CD14-positive monocyte (primary cell): ENCODE data around the gene THSD7A. TPM values are rescaled to one million over a fixed set of nuclear protein-coding genes. Genes with fewer than 3 reads are reported as not detected.

Source experiments
- DNase-seq, 3 donors: peaks; one replicate each; pipeline ENCODE4 v3.0.0-alpha.2; 2011 to 2022
- H2AFZ ChIP-seq: 2 replicates; pipeline ENCODE4 v1.6.0; 2012; ENCODE audit warnings: mild to moderate bottlenecking, low read depth, low read length, inconsistent platforms; ENCODE audit not compliant: insufficient read depth, poor library complexity, severe bottlenecking
- H3K27ac ChIP-seq, 2 donors: 1 replicate in 1 of 2; 2 replicates in 1 of 2; pipeline ENCODE4 v1.5.1; 2012 to 2013; ENCODE audit warnings: low read length in 2 of 2, control low read depth in 1 of 2, inconsistent platforms in 1 of 2, low read depth in 1 of 2, mild to moderate bottlenecking in 1 of 2
- H3K27me3 ChIP-seq, 2 donors: one replicate each; pipeline versions ENCODE4 v1.6.0 to v1.6.1; 2011 to 2013; ENCODE audit warnings: low read length in 2 of 2; ENCODE audit not compliant: control insufficient read depth in 2 of 2, insufficient read depth in 2 of 2
- H3K36me3 ChIP-seq, 2 donors: replicated peaks in 1 of 2; 1 replicate in 1 of 2; 2 replicates in 1 of 2; pipeline versions ENCODE4 v1.5.1 to v1.6.1; 2012 to 2013; ENCODE audit warnings: low read length in 2 of 2, control low read depth in 1 of 2, inconsistent platforms in 1 of 2, mild to moderate bottlenecking in 1 of 2; ENCODE audit not compliant: insufficient read depth in 2 of 2, control insufficient read depth in 1 of 2
- H3K4me1 ChIP-seq, 2 donors: 1 replicate in 1 of 2; 2 replicates in 1 of 2; pipeline versions ENCODE4 v1.5.1 to v1.6.1; 2012 to 2013; ENCODE audit warnings: low read length in 2 of 2, control low read depth in 1 of 2, inconsistent platforms in 1 of 2, mild to moderate bottlenecking in 1 of 2, moderate library complexity in 1 of 2; ENCODE audit not compliant: insufficient read depth in 2 of 2, control insufficient read depth in 1 of 2
- H3K4me2 ChIP-seq: replicated peaks from 2 replicates; pipeline ENCODE3; 2012; ENCODE audit warnings: low read length, moderate library complexity, mild to moderate bottlenecking; ENCODE audit not compliant: poor library complexity, severe bottlenecking; ENCODE audit errors: extremely low read depth
- H3K4me3 ChIP-seq, 3 experiments: fragments of 200-600 bp in 1 of 3; sonication (generic) in 1 of 3; replicated peaks in 1 of 3; 1 replicate in 2 of 3; 2 replicates in 1 of 3; pipeline ENCODE4 v1.5.1; 2011 to 2013; ENCODE audit warnings: low read length in 3 of 3, mild to moderate bottlenecking in 3 of 3, control low read depth in 2 of 3, low read depth in 2 of 3, inconsistent platforms in 1 of 3, moderate library complexity in 1 of 3
- H3K79me2 ChIP-seq: 2 replicates; pipeline ENCODE4 v1.6.0; 2012; ENCODE audit warnings: mild to moderate bottlenecking, control low read depth, inconsistent platforms, low read length, moderate library complexity; ENCODE audit not compliant: insufficient read depth
- H3K9ac ChIP-seq: 2 replicates; pipeline ENCODE4 v1.6.0; 2017; ENCODE audit warnings: low read length, mild to moderate bottlenecking; ENCODE audit not compliant: insufficient read depth, poor library complexity, severe bottlenecking
- H3K9me3 ChIP-seq, 2 donors: replicated peaks in 1 of 2; 1 replicate in 1 of 2; 2 replicates in 1 of 2; pipeline versions ENCODE4 v1.5.1 to v1.6.1; 2012 to 2013; ENCODE audit warnings: low read length in 2 of 2, control low read depth in 1 of 2; ENCODE audit not compliant: control insufficient read depth in 1 of 2, insufficient read depth in 1 of 2
- H4K20me1 ChIP-seq: 2 replicates; pipeline ENCODE4 v1.6.0; 2012; ENCODE audit warnings: mild to moderate bottlenecking, low read length, control low read depth, moderate library complexity; ENCODE audit not compliant: insufficient read depth
- H3K27ac Mint-ChIP-seq, 7 donors: one replicate each; pipeline ENCODE4 v1.8.0; 2020; ENCODE audit warnings: mild to moderate bottlenecking in 7 of 7, mixed read lengths in 7 of 7, moderate library complexity in 6 of 7, inconsistent platforms in 2 of 7
- H3K27me3 Mint-ChIP-seq, 3 donors: one replicate each; pipeline ENCODE4 v1.8.0; 2021 to 2022; ENCODE audit warnings: low read depth in 3 of 3, mild to moderate bottlenecking in 3 of 3, mixed read lengths in 3 of 3, moderate library complexity in 3 of 3, inconsistent platforms in 1 of 3
- H3K36me3 Mint-ChIP-seq, 2 donors: one replicate each; pipeline ENCODE4 v1.8.0; 2020; ENCODE audit warnings: mixed read lengths in 2 of 2, inconsistent platforms in 1 of 2, mild to moderate bottlenecking in 1 of 2
- H3K4me1 Mint-ChIP-seq: one replicate; pipeline ENCODE4 v1.8.0; 2020; ENCODE audit warnings: mild to moderate bottlenecking, mixed read lengths
- H3K4me3 Mint-ChIP-seq, 2 donors: one replicate each; pipeline ENCODE4 v1.8.0; 2020; ENCODE audit warnings: mild to moderate bottlenecking in 2 of 2, mixed read lengths in 2 of 2, moderate library complexity in 1 of 2
- H3K9me3 Mint-ChIP-seq, 7 donors: one replicate each; pipeline ENCODE4 v1.8.0; 2020 to 2022; ENCODE audit warnings: mixed read lengths in 7 of 7, mild to moderate bottlenecking in 6 of 7, moderate library complexity in 6 of 7, inconsistent platforms in 2 of 7
- WGBS: methylation state at CpG from one replicate; pipeline ENCODE4 v1.1.5; 2013; ENCODE audit warnings: missing lambda C conversion rate; ENCODE audit not compliant: insufficient coverage; 5-methylcytosine and 5-hydroxymethylcytosine counted together
- intact Hi-C, 2 donors: fragments of 100-400 bp; cut with micrococcal nuclease; formaldehyde crosslinking; loops; one replicate each; pipeline versions ENCODE4 v1.15.0 to v1.15.1; 2023
- polyA plus RNA-seq, 3 donors: library from polyadenylated mRNA; depleted of rRNA in 1 of 3; unstranded in 2 of 3; stranded (reverse) in 1 of 3; fragments of 300-500 nt in 2 of 3; fragments of >200 nt in 1 of 3; fragmentation: Illumina TruSeq in 2 of 3; gene quantifications; 1 replicate in 2 of 3; 2 replicates in 1 of 3; pipeline ENCODE4 v1.2.3, GENCODE V29; 2012 to 2021
- TF ChIP-seq, protein P1 (sequence below): fragments of 200-600 bp; IDR thresholded peaks from one replicate; pipeline ENCODE4 v1.8.0; 2022; ENCODE audit warnings: antibody characterized with exemption, mild to moderate bottlenecking

Gene THSD7A
- polyA plus RNA-seq, 3 donors: under 0.01 TPM; not detected in 2

DNA sequence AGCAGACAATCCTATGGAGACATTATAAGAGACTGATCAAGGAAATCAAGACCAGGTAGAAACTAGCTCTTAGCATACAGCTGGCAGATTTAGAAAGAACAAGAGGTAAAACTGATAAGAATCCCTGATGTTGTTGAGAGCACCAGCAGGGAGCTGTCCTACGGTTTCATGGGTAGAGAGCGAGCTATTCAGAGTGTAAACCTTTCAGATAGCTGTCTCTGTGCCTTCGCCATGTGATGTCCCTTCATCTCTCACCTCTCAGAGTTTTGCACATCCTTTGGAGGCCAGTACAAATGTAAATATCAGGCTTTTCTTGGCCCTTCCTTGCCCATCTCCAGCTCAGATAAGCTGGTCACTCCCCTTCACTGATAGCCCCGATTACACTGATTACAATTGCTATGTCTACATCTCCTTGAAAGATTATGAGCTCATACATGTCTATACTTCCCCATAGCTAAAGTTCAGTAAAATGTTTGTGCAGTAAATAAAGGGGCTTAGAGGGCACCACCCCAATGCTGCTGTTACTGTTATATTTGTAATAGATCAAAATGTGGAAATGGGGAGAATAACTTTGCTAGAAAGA, 21.9 kb downstream of the THSD7A start:
- WGBS: 86% methylated on average over 1 of the region's 4 CpGs

DNA sequence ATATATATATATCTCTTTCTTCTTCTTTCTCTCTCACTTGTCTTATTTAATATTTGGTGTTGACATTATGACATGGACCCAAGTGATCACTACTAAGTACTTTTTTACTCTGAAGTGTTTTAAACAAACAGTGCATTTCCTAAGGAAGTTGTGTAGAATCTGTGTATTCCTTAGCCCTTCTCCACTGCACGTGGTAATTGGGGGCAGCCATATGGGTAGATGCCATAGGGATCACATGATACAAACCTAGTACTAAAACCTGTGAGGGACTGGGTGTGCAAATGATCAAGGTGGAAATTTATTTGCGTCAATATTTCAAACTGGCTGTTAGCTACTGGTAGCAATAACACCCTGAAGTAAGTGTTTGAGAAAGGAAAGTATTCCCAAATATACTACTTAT, 25.0 kb downstream of the THSD7A start:
- Histone ChIP-seq H2AFZ (no peak overlapping the region), H3K79me2 (no peaks in the 10 kb centered on the region), H3K36me3 (no peaks in the 10 kb centered on the region), H3K9me3 (no peaks in the 10 kb centered on the region), H4K20me1 (no peaks in the 10 kb centered on the region), H3K4me3 (no peak overlapping the region), H3K4me1 (no peaks in the 10 kb centered on the region), H3K9ac (no peak overlapping the region), H3K4me2 (no peak overlapping the region), H3K27ac (no peak overlapping the region), H3K27me3 (no peaks in the 10 kb centered on the region)
- no peaks in the 10 kb centered on the region for H3K27me3 Mint-ChIP-seq
- no CpG with 5 or more reads among the region's 2 CpGs for WGBS
- no peak overlapping the region for H3K4me3 Mint-ChIP-seq
- H3K9me3 Mint-ChIP-seq: peaks cover 0 to 3% (median 0%) of the 10 kb centered on the region in 7 donors
- no peak for DNase-seq
- H3K36me3 Mint-ChIP-seq: no peaks in the 10 kb centered on the region
- TF ChIP-seq, protein P1, sequence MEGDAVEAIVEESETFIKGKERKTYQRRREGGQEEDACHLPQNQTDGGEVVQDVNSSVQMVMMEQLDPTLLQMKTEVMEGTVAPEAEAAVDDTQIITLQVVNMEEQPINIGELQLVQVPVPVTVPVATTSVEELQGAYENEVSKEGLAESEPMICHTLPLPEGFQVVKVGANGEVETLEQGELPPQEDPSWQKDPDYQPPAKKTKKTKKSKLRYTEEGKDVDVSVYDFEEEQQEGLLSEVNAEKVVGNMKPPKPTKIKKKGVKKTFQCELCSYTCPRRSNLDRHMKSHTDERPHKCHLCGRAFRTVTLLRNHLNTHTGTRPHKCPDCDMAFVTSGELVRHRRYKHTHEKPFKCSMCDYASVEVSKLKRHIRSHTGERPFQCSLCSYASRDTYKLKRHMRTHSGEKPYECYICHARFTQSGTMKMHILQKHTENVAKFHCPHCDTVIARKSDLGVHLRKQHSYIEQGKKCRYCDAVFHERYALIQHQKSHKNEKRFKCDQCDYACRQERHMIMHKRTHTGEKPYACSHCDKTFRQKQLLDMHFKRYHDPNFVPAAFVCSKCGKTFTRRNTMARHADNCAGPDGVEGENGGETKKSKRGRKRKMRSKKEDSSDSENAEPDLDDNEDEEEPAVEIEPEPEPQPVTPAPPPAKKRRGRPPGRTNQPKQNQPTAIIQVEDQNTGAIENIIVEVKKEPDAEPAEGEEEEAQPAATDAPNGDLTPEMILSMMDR: no peak
- H3K27ac Mint-ChIP-seq: no peak overlapping the region
- intact Hi-C loops: no loop called here
- H3K4me1 Mint-ChIP-seq: no peaks in the 10 kb centered on the region

More for the DNA sequence above, 21.9 kb downstream of the THSD7A start:
- H3K36me3 ChIP-seq: no peaks in the 10 kb centered on the region
- TF ChIP-seq, protein P1: no peak
- H3K36me3 Mint-ChIP-seq: no peaks in the 10 kb centered on the region
- no peaks in the 10 kb centered on the region for H3K4me1 Mint-ChIP-seq
- H2AFZ ChIP-seq: no peak overlapping the region
- intact Hi-C loops: no loop called here
- H3K4me1 ChIP-seq: no peaks in the 10 kb centered on the region
- no peak for DNase-seq
- no peaks in the 10 kb centered on the region for H3K27me3 Mint-ChIP-seq
- no peak overlapping the region for H3K27ac Mint-ChIP-seq
- no peak overlapping the region for H3K4me3 Mint-ChIP-seq
- H3K27me3 ChIP-seq: no peaks in the 10 kb centered on the region
- no peaks in the 10 kb centered on the region for H3K79me2 ChIP-seq
- no peak overlapping the region for H3K9ac ChIP-seq
- no peaks in the 10 kb centered on the region for H4K20me1 ChIP-seq
- H3K27ac ChIP-seq: no peak overlapping the region
- H3K4me2 ChIP-seq: no peak overlapping the region
- H3K4me3 ChIP-seq: no peak overlapping the region
- H3K9me3 ChIP-seq: no peaks in the 10 kb centered on the region
- peaks cover 0 to 3% (median 0%) of the 10 kb centered on the region in 7 donors for H3K9me3 Mint-ChIP-seq
